Thyroid gland (tissue), 4 donors: ENCODE results near the gene TCF12. TPM values are rescaled to one million over a fixed set of nuclear protein-coding genes. Genes with fewer than 3 reads are reported as not detected.

ENCODE experiments used
- DNase-seq, 2 donors: peaks; one replicate each; pipeline ENCODE4 v3.0.0-alpha.2; 2019
- H3K27ac ChIP-seq, 3 donors: fragments of 200-600 bp; sonication (generic); 1 replicate in 2 of 3; 2 replicates in 1 of 3; pipeline ENCODE4 v1.5.1; 2016 to 2019; ENCODE audit warnings: mild to moderate bottlenecking in 1 of 3, moderate library complexity in 1 of 3
- H3K27me3 ChIP-seq: fragments of 200-600 bp; sonication (generic); one replicate; pipeline ENCODE4 v1.5.1; 2019
- H3K36me3 ChIP-seq, 2 donors: fragments of 200-600 bp; sonication (generic); one replicate each; pipeline ENCODE4 v1.5.1; 2016 to 2019
- H3K4me1 ChIP-seq, 2 donors: fragments of 200-600 bp; sonication (generic); one replicate each; pipeline ENCODE4 v1.5.1; 2017 to 2019
- H3K4me3 ChIP-seq, 3 donors: fragments of 200-600 bp; sonication (generic); replicated peaks in 1 of 3; 1 replicate in 2 of 3; 2 replicates in 1 of 3; pipeline ENCODE4 v1.5.1; 2016; ENCODE audit warnings: mild to moderate bottlenecking in 1 of 3
- H3K9me3 ChIP-seq: fragments of 200-600 bp; sonication (generic); one replicate; pipeline ENCODE4 v1.5.1; 2017
- POLR2A ChIP-seq, 2 donors: fragments of 450-650 bp; IDR thresholded peaks; one replicate each; pipeline ENCODE4 v1.6.1; 2017; ENCODE audit warnings: antibody characterized with exemption in 2 of 2, mild to moderate bottlenecking in 2 of 2, moderate library complexity in 1 of 2
- WGBS, 2 donors: methylation state at CpG; one replicate each; pipeline ENCODE4 v1.1.5; 2017; 5-methylcytosine and 5-hydroxymethylcytosine counted together
- intact Hi-C: fragments of 100-400 bp; cut with DNase I; formaldehyde crosslinking; loops from one replicate; pipeline ENCODE4 v1.15.1; 2023
- total RNA-seq, 4 donors: library from RNA; depleted of rRNA; stranded (reverse); fragments of >200 nt; gene quantifications; one replicate each; pipeline ENCODE4 v1.2.3, GENCODE V29; 2016
- TF ChIP-seq, protein P1 (sequence below), 6 experiments: fragments of 200-600 bp in 3 of 6; fragments of 450-650 bp in 3 of 6; sonication (generic) in 3 of 6; IDR thresholded peaks; one replicate each; pipeline ENCODE4 v1.5.1; 2016 to 2019; ENCODE audit warnings: antibody characterized with exemption in 6 of 6, mild to moderate bottlenecking in 2 of 6, inconsistent platforms in 1 of 6, moderate library complexity in 1 of 6

TCF12 gene
- total RNA-seq, 4 donors from 2014 or later, result 54.8 to 156 (median 108) TPM

DNA sequence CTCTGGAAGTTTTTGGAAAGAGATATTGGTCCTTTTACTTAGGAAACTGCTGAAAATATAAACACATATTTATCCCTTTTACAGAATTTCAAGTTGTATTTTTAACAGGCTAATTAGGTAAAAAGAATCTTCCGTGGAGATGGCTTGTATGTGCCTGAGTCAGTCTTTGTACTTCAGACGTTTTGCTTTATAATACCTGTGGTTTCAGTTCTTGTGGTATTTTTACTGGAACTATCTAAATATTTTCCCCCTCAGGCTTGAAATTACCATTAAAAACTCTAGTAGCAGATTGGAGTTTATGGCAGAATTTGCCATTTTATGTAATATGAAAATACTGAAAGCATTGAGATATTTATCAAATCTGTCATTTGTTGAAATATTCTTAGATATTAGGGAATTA lies 306.2 kb downstream of the TCF12 start:
- 62 to 77% methylated on average over 2 of the region's 2 CpGs for WGBS, 2 donors
- Histone ChIP-seq H3K9me3 (no peaks in the 10 kb centered on the region), H3K36me3 (no peaks in the 10 kb centered on the region), H3K4me1 (no peaks in the 10 kb centered on the region), H3K27ac (no peak overlapping the region), H3K27me3 (no peaks in the 10 kb centered on the region), H3K4me3 (no peak overlapping the region)
- TF ChIP-seq, protein P1, sequence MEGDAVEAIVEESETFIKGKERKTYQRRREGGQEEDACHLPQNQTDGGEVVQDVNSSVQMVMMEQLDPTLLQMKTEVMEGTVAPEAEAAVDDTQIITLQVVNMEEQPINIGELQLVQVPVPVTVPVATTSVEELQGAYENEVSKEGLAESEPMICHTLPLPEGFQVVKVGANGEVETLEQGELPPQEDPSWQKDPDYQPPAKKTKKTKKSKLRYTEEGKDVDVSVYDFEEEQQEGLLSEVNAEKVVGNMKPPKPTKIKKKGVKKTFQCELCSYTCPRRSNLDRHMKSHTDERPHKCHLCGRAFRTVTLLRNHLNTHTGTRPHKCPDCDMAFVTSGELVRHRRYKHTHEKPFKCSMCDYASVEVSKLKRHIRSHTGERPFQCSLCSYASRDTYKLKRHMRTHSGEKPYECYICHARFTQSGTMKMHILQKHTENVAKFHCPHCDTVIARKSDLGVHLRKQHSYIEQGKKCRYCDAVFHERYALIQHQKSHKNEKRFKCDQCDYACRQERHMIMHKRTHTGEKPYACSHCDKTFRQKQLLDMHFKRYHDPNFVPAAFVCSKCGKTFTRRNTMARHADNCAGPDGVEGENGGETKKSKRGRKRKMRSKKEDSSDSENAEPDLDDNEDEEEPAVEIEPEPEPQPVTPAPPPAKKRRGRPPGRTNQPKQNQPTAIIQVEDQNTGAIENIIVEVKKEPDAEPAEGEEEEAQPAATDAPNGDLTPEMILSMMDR (IDR thresholded peaks at IDR 0.05), result no peak
- DNase-seq, result no peak
- intact Hi-C loops, result no loop called here

GRCh38 chr15:57227166-57227565 lies 308.7 kb downstream of the TCF12 start:
- Histone ChIP-seq H3K27ac (no peak overlapping the region), H3K9me3 (no peaks in the 10 kb centered on the region), H3K4me1 (no peaks in the 10 kb centered on the region), H3K36me3 (no peaks in the 10 kb centered on the region), H3K27me3 (no peaks in the 10 kb centered on the region), H3K4me3 (no peak overlapping the region)
- no peak for DNase-seq
- intact Hi-C loops, result no loop called here
- no peak for TF ChIP-seq POLR2A (IDR thresholded peaks at IDR 0.05)
- TF ChIP-seq, protein P1 (IDR thresholded peaks at IDR 0.05), result no peak
- 81 to 90% methylated on average over 3 of the region's 3 CpGs for WGBS, 2 donors

DNA sequence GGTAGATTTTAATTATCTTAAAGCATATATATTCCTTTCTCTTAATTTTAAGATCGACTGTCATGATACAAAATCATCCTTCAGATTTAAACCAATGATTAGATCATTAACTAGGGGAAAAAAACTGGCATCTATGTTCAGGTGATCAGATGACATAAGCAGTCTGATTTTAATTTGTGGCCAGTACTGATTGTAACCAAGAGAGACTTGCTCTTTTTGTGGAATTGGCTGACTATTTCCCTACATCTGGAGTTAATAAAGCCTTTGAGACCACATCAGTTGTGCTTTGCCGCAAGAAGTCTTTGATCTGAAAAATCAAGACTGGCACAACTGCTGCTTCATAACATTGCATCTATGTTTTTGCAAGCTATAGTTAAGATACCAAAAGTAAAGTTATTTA lies 309.5 kb downstream of the TCF12 start:
- intact Hi-C loops, result no loop called here
- H3K4me3 ChIP-seq, result no peak overlapping the region
- no peak overlapping the region for H3K27ac ChIP-seq
- no peaks in the 10 kb centered on the region for H3K27me3 ChIP-seq
- H3K9me3 ChIP-seq, result no peaks in the 10 kb centered on the region
- DNase-seq, result no peak
- no peaks in the 10 kb centered on the region for H3K36me3 ChIP-seq
- WGBS, 2 donors, result 73 to 83% methylated on average over 2 of the region's 2 CpGs
- no peak for TF ChIP-seq POLR2A (IDR thresholded peaks at IDR 0.05)
- TF ChIP-seq, protein P1 (IDR thresholded peaks at IDR 0.05), result no peak
- H3K4me1 ChIP-seq, result no peaks in the 10 kb centered on the region

DNA sequence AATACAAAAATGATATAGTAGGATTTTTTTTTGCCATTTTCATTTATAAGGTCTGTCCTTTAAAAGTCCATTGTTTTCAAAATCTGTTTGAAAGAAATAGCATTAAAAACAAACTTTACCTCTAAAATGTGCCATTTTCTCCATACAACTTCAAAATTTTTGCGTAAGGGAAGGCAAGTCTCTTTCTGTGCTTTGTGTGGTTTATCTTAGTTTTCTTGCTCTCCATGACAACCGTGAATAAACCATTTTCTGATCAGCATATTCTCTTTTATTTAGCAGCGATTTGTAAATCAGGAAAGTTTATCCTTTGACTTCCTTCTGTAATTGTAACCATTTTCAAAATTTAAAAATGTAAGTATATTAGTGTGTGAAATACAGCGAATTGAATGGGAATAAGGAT lies 310.0 kb downstream of the TCF12 start:
- 84 to 85% methylated on average over 4 of the region's 4 CpGs for WGBS, 2 donors
- intact Hi-C loops, result no loop called here
- TF ChIP-seq, protein P1 (IDR thresholded peaks at IDR 0.05), result no peak
- TF ChIP-seq POLR2A (IDR thresholded peaks at IDR 0.05), result no peak

DNA sequence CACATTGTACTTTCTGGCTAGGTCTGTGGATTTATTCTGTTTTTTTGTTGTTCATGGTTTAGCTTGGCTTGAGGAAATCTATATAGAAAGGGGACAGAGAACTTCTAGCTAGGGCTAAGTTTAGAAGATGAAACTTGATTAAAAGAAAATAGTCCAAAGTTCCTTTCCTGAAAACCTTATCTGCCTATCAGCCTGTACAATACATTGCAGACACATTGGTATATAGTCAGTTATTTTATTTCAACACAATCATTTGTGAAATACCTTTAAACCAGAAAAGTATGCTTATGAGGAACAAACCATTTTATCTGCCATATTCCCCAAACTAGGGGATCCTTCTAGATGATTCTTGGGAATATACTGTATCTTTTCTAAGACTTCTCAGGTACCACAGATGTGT lies 310.6 kb downstream of the TCF12 start:
- H3K4me3 ChIP-seq, result no peak overlapping the region
- intact Hi-C loops, result no loop called here
- no peak for TF ChIP-seq POLR2A (IDR thresholded peaks at IDR 0.05)
- TF ChIP-seq, protein P1 (IDR thresholded peaks at IDR 0.05), result no peak
- H3K36me3 ChIP-seq, result peaks cover 4 to 5% of the 10 kb centered on the region in 2 donors
- no peaks in the 10 kb centered on the region for H3K27me3 ChIP-seq
- no peaks in the 10 kb centered on the region for H3K4me1 ChIP-seq
- H3K9me3 ChIP-seq, result no peaks in the 10 kb centered on the region
- no peak overlapping the region for H3K27ac ChIP-seq
- DNase-seq, result no peak

More for the DNA sequence above, 310.0 kb downstream of the TCF12 start:
- H3K9me3 ChIP-seq, result no peaks in the 10 kb centered on the region
- no peak for DNase-seq
- no peak overlapping the region for H3K4me3 ChIP-seq
- H3K4me1 ChIP-seq, result no peaks in the 10 kb centered on the region
- H3K27ac ChIP-seq, result no peak overlapping the region
- H3K27me3 ChIP-seq, result no peaks in the 10 kb centered on the region
- H3K36me3 ChIP-seq, result peaks cover 0 to 2% of the 10 kb centered on the region in 2 donors
